Measurements from ENCODE around the gene PLCB1. TPM values are rescaled to one million over a fixed set of nuclear protein-coding genes. Genes with fewer than 3 reads are reported as not detected.
"Not testable (repeated sequence)": the region's sequence is repeated elsewhere in the genome, so short reads cannot be mapped to it uniquely, and the experiment has no call there.

Gene PLCB1
- total RNA-seq, 4 donors from 2014 or later, result 7.2 to 28.1 (median 9.6) TPM

DNA sequence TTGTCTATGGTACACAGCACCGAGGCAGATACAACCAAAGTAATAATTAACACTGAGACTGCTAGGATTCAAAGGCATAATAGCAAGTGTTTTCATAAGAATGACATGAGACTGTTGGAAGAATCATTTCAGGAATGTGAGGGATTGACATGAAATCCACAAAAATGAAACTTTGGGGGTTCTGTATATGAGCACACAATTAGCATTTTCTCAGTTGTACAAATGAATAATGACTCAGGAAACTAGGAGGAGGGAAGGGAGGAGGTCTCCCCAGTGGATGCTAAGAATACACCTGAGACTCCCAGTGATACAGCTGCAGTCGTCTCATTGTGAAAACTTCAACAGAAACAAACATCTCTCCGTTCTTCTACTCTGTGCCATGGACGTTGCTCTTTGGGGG, 508.4 kb downstream of the PLCB1 start:
- Histone ChIP-seq H3K36me3 (no peaks in the 10 kb centered on the region), H3K4me3 (no peak overlapping the region), H3K9me3 (no peaks in the 10 kb centered on the region), H3K27ac (no peak overlapping the region), H3K4me1 (no peaks in the 10 kb centered on the region), H3K27me3 (no peaks in the 10 kb centered on the region)
- no peak for DNase-seq
- no peak for TF ChIP-seq POLR2A (IDR thresholded peaks at IDR 0.05)
- TF ChIP-seq, protein P1, sequence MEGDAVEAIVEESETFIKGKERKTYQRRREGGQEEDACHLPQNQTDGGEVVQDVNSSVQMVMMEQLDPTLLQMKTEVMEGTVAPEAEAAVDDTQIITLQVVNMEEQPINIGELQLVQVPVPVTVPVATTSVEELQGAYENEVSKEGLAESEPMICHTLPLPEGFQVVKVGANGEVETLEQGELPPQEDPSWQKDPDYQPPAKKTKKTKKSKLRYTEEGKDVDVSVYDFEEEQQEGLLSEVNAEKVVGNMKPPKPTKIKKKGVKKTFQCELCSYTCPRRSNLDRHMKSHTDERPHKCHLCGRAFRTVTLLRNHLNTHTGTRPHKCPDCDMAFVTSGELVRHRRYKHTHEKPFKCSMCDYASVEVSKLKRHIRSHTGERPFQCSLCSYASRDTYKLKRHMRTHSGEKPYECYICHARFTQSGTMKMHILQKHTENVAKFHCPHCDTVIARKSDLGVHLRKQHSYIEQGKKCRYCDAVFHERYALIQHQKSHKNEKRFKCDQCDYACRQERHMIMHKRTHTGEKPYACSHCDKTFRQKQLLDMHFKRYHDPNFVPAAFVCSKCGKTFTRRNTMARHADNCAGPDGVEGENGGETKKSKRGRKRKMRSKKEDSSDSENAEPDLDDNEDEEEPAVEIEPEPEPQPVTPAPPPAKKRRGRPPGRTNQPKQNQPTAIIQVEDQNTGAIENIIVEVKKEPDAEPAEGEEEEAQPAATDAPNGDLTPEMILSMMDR (IDR thresholded peaks at IDR 0.05), result no peak

GRCh38 chr20:8642247-8642646, 510.2 kb downstream of the PLCB1 start:
- H3K4me1 ChIP-seq, result no peaks in the 10 kb centered on the region
- no peaks in the 10 kb centered on the region for H3K9me3 ChIP-seq
- no peak for TF ChIP-seq POLR2A (IDR thresholded peaks at IDR 0.05)
- TF ChIP-seq, protein P1 (IDR thresholded peaks at IDR 0.05), result no peak

DNA sequence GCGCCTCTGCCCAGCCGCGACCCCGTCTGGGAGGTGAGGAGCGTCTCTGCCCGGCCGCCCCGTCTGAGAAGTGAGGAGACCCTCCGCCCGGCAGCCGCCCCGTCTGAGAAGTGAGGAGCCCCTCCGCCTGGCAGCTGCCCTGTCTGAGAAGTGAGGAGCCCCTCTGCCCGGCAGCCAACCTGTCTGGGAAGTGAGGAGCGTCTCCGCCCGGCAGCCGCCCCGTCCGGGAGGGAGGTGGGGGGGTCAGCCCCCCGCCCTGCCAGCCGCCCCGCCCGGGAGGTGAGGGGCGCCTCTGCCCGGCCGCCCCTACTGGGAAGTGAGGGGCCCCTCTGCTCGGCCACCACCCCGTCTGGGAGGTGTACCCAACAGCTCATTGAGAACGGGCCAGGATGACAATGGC, 512.4 kb downstream of the PLCB1 start:
- DNase-seq, H3K36me3 ChIP-seq, H3K27ac ChIP-seq, H3K27me3 ChIP-seq, H3K4me3 ChIP-seq, H3K4me1 ChIP-seq, H3K9me3 ChIP-seq: not testable (repeated sequence)

More at GRCh38 chr20:8642247-8642646, 510.2 kb downstream of the PLCB1 start:
- Histone ChIP-seq H3K27ac (no peak overlapping the region), H3K4me3 (no peak overlapping the region), H3K36me3 (no peaks in the 10 kb centered on the region), H3K27me3 (no peaks in the 10 kb centered on the region)
- no peak for DNase-seq

GRCh38 chr20:8645326-8645725, 513.3 kb downstream of the PLCB1 start:
- Histone ChIP-seq H3K4me3 (no peak overlapping the region), H3K27me3 (no peaks in the 10 kb centered on the region), H3K9me3 (no peaks in the 10 kb centered on the region), H3K27ac (no peak overlapping the region), H3K4me1 (no peaks in the 10 kb centered on the region), H3K36me3 (no peaks in the 10 kb centered on the region)
- TF ChIP-seq, protein P1 (IDR thresholded peaks at IDR 0.05), result no peak
- TF ChIP-seq POLR2A (IDR thresholded peaks at IDR 0.05), result no peak
- no peak for DNase-seq

- Histone ChIP-seq H3K27ac (peak overlapping the region in 1 of 4 donors; percentile 15), H3K9me3 (no peaks in the 10 kb centered on the region), H3K4me1 (no peaks in the 10 kb centered on the region), H3K36me3 (no peaks in the 10 kb centered on the region), H3K4me3 (no peak overlapping the region), H3K27me3 (no peaks in the 10 kb centered on the region)
- DNase-seq, result no peak
- TF ChIP-seq, protein P1 (IDR thresholded peaks at IDR 0.05), result no peak
- TF ChIP-seq POLR2A (IDR thresholded peaks at IDR 0.05), result no peak
These were observed 514.0 kb downstream of the PLCB1 start for GRCh38 chr20:8646033-8646441.

DNA sequence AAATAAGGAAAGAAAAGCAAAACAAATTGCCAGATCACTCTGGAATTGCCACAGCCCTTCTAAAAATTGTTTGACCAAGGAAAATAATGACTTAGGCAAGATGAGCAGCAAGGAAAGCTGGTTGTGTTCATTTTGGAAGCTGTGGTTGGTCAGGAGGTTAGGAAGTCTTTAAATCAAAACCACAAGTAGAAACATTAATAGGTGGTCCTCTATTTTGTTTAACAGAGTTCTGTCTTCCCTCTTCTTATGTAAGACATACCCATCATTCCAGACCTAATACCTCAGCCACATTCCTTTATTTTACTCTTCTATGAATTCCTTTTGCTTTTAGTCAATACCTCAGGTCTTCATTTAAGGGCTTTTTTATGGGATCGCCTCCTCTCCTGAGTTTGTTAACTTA, 514.6 kb downstream of the PLCB1 start:
- no peak for DNase-seq
- Histone ChIP-seq H3K4me1 (no peaks in the 10 kb centered on the region), H3K27ac (peak overlapping the region in 1 of 4 donors; percentile 15), H3K4me3 (no peak overlapping the region), H3K27me3 (no peaks in the 10 kb centered on the region), H3K36me3 (no peaks in the 10 kb centered on the region), H3K9me3 (no peaks in the 10 kb centered on the region)
- TF ChIP-seq, protein P1 (IDR thresholded peaks at IDR 0.05), result no peak

Data from Peyer's patch (tissue), 4 donors.